ENCODE data around the gene C8G.

C8G gene

GRCh38 chr9:136968333-136969127 is 23.5 kb downstream of the C8G start:
- DNase-seq (ENCODE audit: low spot score), result no peak

GRCh38 chr9:136969150-136969549 is 24.1 kb downstream of the C8G start:
- no peak for DNase-seq (ENCODE audit: low spot score)

- DNase-seq (ENCODE audit: low spot score), result no peak
Observed at GRCh38 chr9:136969774-136970173, 24.7 kb downstream of the C8G start.

GRCh38 chr9:136970361-136970760 is 25.3 kb downstream of the C8G start:
- no peak for DNase-seq (ENCODE audit: low spot score)

- DNase-seq (ENCODE audit: low spot score), result no peak
Observed at GRCh38 chr9:136971746-136972145, 26.7 kb downstream of the C8G start.

- DNase-seq (ENCODE audit: low spot score), result no peak
Observed at GRCh38 chr9:136972335-136972734, 27.3 kb downstream of the C8G start.

GRCh38 chr9:136972743-136973142 is 27.7 kb downstream of the C8G start:
- DNase-seq (ENCODE audit: low spot score), result no peak

- no peak for DNase-seq (ENCODE audit: low spot score)
Observed at GRCh38 chr9:136973618-136974617, 28.9 kb downstream of the C8G start.

- peak; percentile 44 for DNase-seq (ENCODE audit: low spot score)
Observed at GRCh38 chr9:136974817-136975535, 29.9 kb downstream of the C8G start.

GRCh38 chr9:136975644-136976043 is 30.6 kb downstream of the C8G start:
- DNase-seq (ENCODE audit: low spot score), result peak; percentile 66

- peak; percentile 35 for DNase-seq (ENCODE audit: low spot score)
Observed at GRCh38 chr9:136977223-136977622, 32.2 kb downstream of the C8G start, which contains the start of gene PTGDS. TSS of gene PTGDS (plus strand) at chr9:136977504. CDS start at chr9:136977579, 75 bp downstream.

GRCh38 chr9:136977649-136978072 is 32.6 kb downstream of the C8G start:
- no peak for DNase-seq (ENCODE audit: low spot score)

- DNase-seq (ENCODE audit: low spot score), result peak; percentile 43
Observed at GRCh38 chr9:136978073-136978864, 33.2 kb downstream of the C8G start.

GRCh38 chr9:136978865-136979544 is 34.0 kb downstream of the C8G start:
- DNase-seq (ENCODE audit: low spot score), result no peak

- DNase-seq (ENCODE audit: low spot score), result no peak
Observed at GRCh38 chr9:136979769-136980587, 34.9 kb downstream of the C8G start.

GRCh38 chr9:136980669-136981478 is 35.8 kb downstream of the C8G start:
- DNase-seq (ENCODE audit: low spot score), result no peak

GRCh38 chr9:136981588-136982231 is 36.7 kb downstream of the C8G start:
- DNase-seq (ENCODE audit: low spot score), result no peak

All from cerebellar cortex (tissue), 1 donor.